WTC11 (cell line): Measurements from ENCODE around the gene PPP1R3F. TPM values are rescaled to one million over a fixed set of nuclear protein-coding genes. Genes with fewer than 3 reads are reported as not detected.

Source experiments
- ATAC-seq: fragments of 200-7000 bp; cut with Tn5 transposase; 2 replicates; pipeline ENCODE4 v1.10.0; 2021; ENCODE audit warnings: mild to moderate bottlenecking, moderate library complexity
- CTCF ChIA-PET: fragments of 300-600 bp; sonication (Branson Sonifier 250); formaldehyde crosslinking; loops from one replicate; lab custom pipeline; 2021; ENCODE audit warnings: antibody characterized with exemption; lab: Charles Lee
- POLR2A ChIA-PET: fragments of 350-600 bp; sonication (Branson Sonifier 250); formaldehyde crosslinking; loops from one replicate; lab custom pipeline; 2021; ENCODE audit warnings: antibody characterized with exemption; lab: Charles Lee
- DNase-seq: peaks from one replicate; pipeline ENCODE4 v3.0.0; 2021; ENCODE audit warnings: low spot score
- H3K27ac Mint-ChIP-seq: 2 replicates; pipeline ENCODE4 v1.8.0; 2021; ENCODE audit warnings: mixed read lengths
- H3K27me3 Mint-ChIP-seq: 2 replicates; pipeline ENCODE4 v1.8.0; 2021; ENCODE audit warnings: low read depth, mild to moderate bottlenecking, moderate library complexity, mixed read lengths
- H3K36me3 Mint-ChIP-seq: 2 replicates; pipeline ENCODE4 v1.8.0; 2021; ENCODE audit warnings: mixed read lengths
- H3K4me1 Mint-ChIP-seq: 2 replicates; pipeline ENCODE4 v1.8.0; 2022; ENCODE audit warnings: mixed read lengths
- H3K4me3 Mint-ChIP-seq: 2 replicates; pipeline ENCODE4 v1.8.0; 2021; ENCODE audit warnings: mild to moderate bottlenecking, moderate library complexity, mixed read lengths
- H3K9me3 Mint-ChIP-seq: 2 replicates; pipeline ENCODE4 v1.8.0; 2021; ENCODE audit warnings: mixed read lengths
- ATF1 ChIP-seq: sonication (generic); formaldehyde crosslinking; IDR thresholded peaks from 2 replicates; pipeline ENCODE4 v1.8.1; 2023; ENCODE audit warnings: mild to moderate bottlenecking, moderate library complexity, missing genetic modification reagents
- CBFB ChIP-seq: sonication (generic); formaldehyde crosslinking; IDR thresholded peaks from 2 replicates; pipeline ENCODE4 v1.8.1; 2022; ENCODE audit warnings: mild to moderate bottlenecking, low read depth, missing genetic modification reagents
- EMX1 ChIP-seq: fragments of 250-450 bp; sonication (Bioruptor Pico); IDR thresholded peaks from 2 replicates; pipeline ENCODE4 v1.8.0; 2021; ENCODE audit warnings: mild to moderate bottlenecking
- JAZF1 ChIP-seq: fragments of 250-450 bp; sonication (Bioruptor Pico); IDR thresholded peaks from 2 replicates; pipeline ENCODE4 v1.9.0; 2021; ENCODE audit warnings: moderate library complexity, mild to moderate bottlenecking, inconsistent platforms
- NFYB ChIP-seq: sonication (generic); formaldehyde crosslinking; conservative IDR thresholded peaks from 2 replicates; pipeline ENCODE4 v1.8.0; 2022; ENCODE audit warnings: low read depth, missing genetic modification reagents
- NR2C2 ChIP-seq: sonication (generic); formaldehyde crosslinking; IDR thresholded peaks from 2 replicates; pipeline ENCODE4 v1.8.0; 2022; ENCODE audit warnings: mild to moderate bottlenecking, missing genetic modification reagents
- PRRX2 ChIP-seq: fragments of 250-450 bp; sonication (Bioruptor Pico); IDR thresholded peaks from 2 replicates; pipeline ENCODE4 v1.8.0; 2021; ENCODE audit warnings: mild to moderate bottlenecking
- TCF7 ChIP-seq: sonication (generic); formaldehyde crosslinking; IDR thresholded peaks from 2 replicates; pipeline ENCODE4 v1.8.0; 2022; ENCODE audit warnings: mild to moderate bottlenecking, low read depth, missing genetic modification reagents, moderate library complexity
- ZNF138 ChIP-seq: sonication (generic); formaldehyde crosslinking; conservative IDR thresholded peaks from 2 replicates; pipeline ENCODE4 v1.8.1; 2022; ENCODE audit warnings: mild to moderate bottlenecking, moderate library complexity, missing genetic modification reagents
- ZNF219 ChIP-seq: sonication (generic); formaldehyde crosslinking; IDR thresholded peaks from 2 replicates; pipeline ENCODE4 v1.8.0; 2023; ENCODE audit warnings: missing genetic modification reagents, mild to moderate bottlenecking, borderline replicate concordance
- ZNF317 ChIP-seq: sonication (generic); formaldehyde crosslinking; IDR thresholded peaks from 2 replicates; pipeline ENCODE4 v1.8.1; 2023; ENCODE audit warnings: low read depth, mild to moderate bottlenecking, moderate library complexity, missing genetic modification reagents, borderline replicate concordance
- ZNF396 ChIP-seq: fragments of 250-450 bp; sonication (Bioruptor Pico); IDR thresholded peaks from 2 replicates; pipeline ENCODE4 v1.8.0; 2021; ENCODE audit warnings: mild to moderate bottlenecking, moderate library complexity, borderline replicate concordance
- ZNF671 ChIP-seq: fragments of 250-450 bp; sonication (Bioruptor Pico); IDR thresholded peaks from 2 replicates; pipeline ENCODE4 v1.8.0; 2021; ENCODE audit warnings: mild to moderate bottlenecking
- total RNA-seq: library from RNA; stranded (reverse); gene quantifications from 3 replicates; pipeline ENCODE4 v1.2.3, GENCODE V29; 2021
- TF ChIP-seq, protein P1 (sequence below): sonication (generic); formaldehyde crosslinking; IDR thresholded peaks from 2 replicates; pipeline ENCODE4 v1.8.1; 2023; ENCODE audit warnings: mild to moderate bottlenecking, missing genetic modification reagents, moderate library complexity
- TF ChIP-seq, protein P2 (sequence below): sonication (generic); formaldehyde crosslinking; IDR thresholded peaks from 2 replicates; pipeline ENCODE4 v1.8.1; 2022; ENCODE audit warnings: missing genetic modification reagents, borderline replicate concordance
- TF ChIP-seq, protein P3 (sequence below): sonication (generic); formaldehyde crosslinking; IDR thresholded peaks from 2 replicates; pipeline ENCODE4 v1.8.1; 2022; ENCODE audit warnings: low read depth, mild to moderate bottlenecking, moderate library complexity, missing genetic modification reagents, borderline replicate concordance
- TF ChIP-seq, protein P4 (sequence below): fragments of 250-450 bp; sonication (Bioruptor Pico); IDR thresholded peaks from 2 replicates; pipeline ENCODE4 v1.8.0; 2021; ENCODE audit warnings: mild to moderate bottlenecking
- TF ChIP-seq, protein P5 (sequence below): sonication (generic); formaldehyde crosslinking; conservative IDR thresholded peaks from 2 replicates; pipeline ENCODE4 v1.8.1; 2023; ENCODE audit warnings: mild to moderate bottlenecking, low read depth, missing genetic modification reagents, moderate library complexity
- TF ChIP-seq, protein P6 (sequence below): sonication (generic); formaldehyde crosslinking; IDR thresholded peaks from 2 replicates; pipeline ENCODE4 v1.8.0; 2022; ENCODE audit warnings: mild to moderate bottlenecking, missing genetic modification reagents
- TF ChIP-seq, protein P7 (sequence below): sonication (generic); formaldehyde crosslinking; IDR thresholded peaks from 2 replicates; pipeline ENCODE4 v1.8.1; 2023; ENCODE audit warnings: mild to moderate bottlenecking, moderate library complexity, missing genetic modification reagents
- TF ChIP-seq, protein P8 (sequence below): sonication (generic); formaldehyde crosslinking; IDR thresholded peaks from 2 replicates; pipeline ENCODE4 v1.8.0; 2022; ENCODE audit warnings: mild to moderate bottlenecking, missing genetic modification reagents

The PPP1R3F gene
- total RNA-seq, 1 experiment from 2014 or later: 7.0 TPM

DNA sequence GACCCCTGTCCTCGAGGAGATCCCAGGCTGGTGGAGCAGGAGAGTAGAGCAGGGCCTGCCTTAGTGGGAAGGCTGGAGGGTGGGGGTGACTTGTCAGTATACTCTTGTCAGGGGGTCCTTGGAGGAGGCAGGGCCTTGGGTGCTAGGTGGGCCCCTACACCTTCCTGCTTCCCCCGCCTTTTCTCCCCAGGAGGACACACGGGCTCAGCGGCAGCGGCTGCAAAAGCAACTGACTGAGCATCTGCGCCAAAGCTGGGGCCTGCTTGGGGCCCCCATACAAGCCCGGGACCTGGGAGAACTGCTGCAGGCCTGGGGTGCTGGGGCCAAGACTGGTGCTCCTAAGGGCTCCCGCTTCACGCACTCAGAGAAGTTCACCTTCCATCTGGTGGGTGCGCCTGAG lies 23.1 kb upstream of the PPP1R3F start:
- DNase-seq (no peak), ATAC-seq (no peak)
- Mint-ChIP-seq H3K36me3 (peaks cover 3% of the 10 kb centered on the region; the same call in 1 of the 2 replicates), H3K4me1 (no peaks in the 10 kb centered on the region), H3K27ac (no peak overlapping the region), H3K4me3 (no peak overlapping the region), H3K27me3 (no peaks in the 10 kb centered on the region), H3K9me3 (no peaks in the 10 kb centered on the region)
- POLR2A ChIA-PET: no interaction called here
- CTCF ChIA-PET: no interaction called here
- TF ChIP-seq EMX1 (no peak), ZNF317 (CRISPR knock-in tag) (no peak), ZNF671 (CRISPR knock-in tag) (no peak), PRRX2 (CRISPR knock-in tag) (no peak), TCF7 (CRISPR knock-in tag) (no peak), NR2C2 (CRISPR knock-in tag) (no peak), NFYB (CRISPR knock-in tag) (no peak)
- TF ChIP-seq, protein P1, sequence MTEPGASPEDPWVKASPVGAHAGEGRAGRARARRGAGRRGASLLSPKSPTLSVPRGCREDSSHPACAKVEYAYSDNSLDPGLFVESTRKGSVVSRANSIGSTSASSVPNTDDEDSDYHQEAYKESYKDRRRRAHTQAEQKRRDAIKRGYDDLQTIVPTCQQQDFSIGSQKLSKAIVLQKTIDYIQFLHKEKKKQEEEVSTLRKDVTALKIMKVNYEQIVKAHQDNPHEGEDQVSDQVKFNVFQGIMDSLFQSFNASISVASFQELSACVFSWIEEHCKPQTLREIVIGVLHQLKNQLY (CRISPR knock-in tag): no peak
- TF ChIP-seq, protein P2, sequence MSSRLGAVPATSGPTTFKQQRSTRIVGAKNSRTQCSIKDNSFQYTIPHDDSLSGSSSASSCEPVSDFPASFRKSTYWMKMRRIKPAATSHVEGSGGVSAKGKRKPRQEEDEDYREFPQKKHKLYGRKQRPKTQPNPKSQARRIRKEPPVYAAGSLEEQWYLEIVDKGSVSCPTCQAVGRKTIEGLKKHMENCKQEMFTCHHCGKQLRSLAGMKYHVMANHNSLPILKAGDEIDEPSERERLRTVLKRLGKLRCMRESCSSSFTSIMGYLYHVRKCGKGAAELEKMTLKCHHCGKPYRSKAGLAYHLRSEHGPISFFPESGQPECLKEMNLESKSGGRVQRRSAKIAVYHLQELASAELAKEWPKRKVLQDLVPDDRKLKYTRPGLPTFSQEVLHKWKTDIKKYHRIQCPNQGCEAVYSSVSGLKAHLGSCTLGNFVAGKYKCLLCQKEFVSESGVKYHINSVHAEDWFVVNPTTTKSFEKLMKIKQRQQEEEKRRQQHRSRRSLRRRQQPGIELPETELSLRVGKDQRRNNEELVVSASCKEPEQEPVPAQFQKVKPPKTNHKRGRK: no peak
- TF ChIP-seq, protein P3, sequence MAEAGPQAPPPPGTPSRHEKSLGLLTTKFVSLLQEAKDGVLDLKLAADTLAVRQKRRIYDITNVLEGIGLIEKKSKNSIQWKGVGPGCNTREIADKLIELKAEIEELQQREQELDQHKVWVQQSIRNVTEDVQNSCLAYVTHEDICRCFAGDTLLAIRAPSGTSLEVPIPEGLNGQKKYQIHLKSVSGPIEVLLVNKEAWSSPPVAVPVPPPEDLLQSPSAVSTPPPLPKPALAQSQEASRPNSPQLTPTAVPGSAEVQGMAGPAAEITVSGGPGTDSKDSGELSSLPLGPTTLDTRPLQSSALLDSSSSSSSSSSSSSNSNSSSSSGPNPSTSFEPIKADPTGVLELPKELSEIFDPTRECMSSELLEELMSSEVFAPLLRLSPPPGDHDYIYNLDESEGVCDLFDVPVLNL (CRISPR knock-in tag): no peak
- TF ChIP-seq, protein P4, sequence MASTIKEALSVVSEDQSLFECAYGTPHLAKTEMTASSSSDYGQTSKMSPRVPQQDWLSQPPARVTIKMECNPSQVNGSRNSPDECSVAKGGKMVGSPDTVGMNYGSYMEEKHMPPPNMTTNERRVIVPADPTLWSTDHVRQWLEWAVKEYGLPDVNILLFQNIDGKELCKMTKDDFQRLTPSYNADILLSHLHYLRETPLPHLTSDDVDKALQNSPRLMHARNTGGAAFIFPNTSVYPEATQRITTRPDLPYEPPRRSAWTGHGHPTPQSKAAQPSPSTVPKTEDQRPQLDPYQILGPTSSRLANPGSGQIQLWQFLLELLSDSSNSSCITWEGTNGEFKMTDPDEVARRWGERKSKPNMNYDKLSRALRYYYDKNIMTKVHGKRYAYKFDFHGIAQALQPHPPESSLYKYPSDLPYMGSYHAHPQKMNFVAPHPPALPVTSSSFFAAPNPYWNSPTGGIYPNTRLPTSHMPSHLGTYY (CRISPR knock-in tag): no peak

DNA sequence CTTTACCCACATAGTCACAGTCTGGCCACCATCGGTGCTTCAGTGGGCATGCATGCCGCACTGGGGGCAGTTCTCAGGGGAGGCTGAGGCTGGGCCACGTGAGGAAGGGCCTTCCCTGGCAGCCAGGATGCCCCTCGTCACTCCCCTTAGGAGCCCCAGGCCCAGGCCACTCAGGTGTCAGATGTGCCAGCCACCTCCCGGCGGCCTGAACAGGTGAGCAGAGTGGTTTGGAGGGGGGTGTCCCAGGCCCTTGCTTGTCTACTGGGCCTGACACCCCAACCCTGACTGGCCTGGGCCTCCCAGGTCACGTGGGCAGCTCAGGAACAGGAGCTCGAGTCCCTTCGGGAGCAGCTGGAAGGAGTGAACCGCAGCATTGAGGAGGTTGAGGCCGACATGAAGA lies 22.2 kb upstream of the PPP1R3F start:
- ATAC-seq: no peak
- CTCF ChIA-PET: no interaction called here
- DNase-seq: no peak
- Mint-ChIP-seq H3K4me1 (no peaks in the 10 kb centered on the region), H3K9me3 (no peaks in the 10 kb centered on the region), H3K27ac (no peak overlapping the region), H3K4me3 (no peak overlapping the region), H3K36me3 (peaks cover 3% of the 10 kb centered on the region; the same call in 1 of the 2 replicates), H3K27me3 (no peaks in the 10 kb centered on the region)
- POLR2A ChIA-PET: no interaction called here
- TF ChIP-seq, protein P5, sequence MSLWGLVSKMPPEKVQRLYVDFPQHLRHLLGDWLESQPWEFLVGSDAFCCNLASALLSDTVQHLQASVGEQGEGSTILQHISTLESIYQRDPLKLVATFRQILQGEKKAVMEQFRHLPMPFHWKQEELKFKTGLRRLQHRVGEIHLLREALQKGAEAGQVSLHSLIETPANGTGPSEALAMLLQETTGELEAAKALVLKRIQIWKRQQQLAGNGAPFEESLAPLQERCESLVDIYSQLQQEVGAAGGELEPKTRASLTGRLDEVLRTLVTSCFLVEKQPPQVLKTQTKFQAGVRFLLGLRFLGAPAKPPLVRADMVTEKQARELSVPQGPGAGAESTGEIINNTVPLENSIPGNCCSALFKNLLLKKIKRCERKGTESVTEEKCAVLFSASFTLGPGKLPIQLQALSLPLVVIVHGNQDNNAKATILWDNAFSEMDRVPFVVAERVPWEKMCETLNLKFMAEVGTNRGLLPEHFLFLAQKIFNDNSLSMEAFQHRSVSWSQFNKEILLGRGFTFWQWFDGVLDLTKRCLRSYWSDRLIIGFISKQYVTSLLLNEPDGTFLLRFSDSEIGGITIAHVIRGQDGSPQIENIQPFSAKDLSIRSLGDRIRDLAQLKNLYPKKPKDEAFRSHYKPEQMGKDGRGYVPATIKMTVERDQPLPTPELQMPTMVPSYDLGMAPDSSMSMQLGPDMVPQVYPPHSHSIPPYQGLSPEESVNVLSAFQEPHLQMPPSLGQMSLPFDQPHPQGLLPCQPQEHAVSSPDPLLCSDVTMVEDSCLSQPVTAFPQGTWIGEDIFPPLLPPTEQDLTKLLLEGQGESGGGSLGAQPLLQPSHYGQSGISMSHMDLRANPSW (CRISPR knock-in tag): no peak
- TF ChIP-seq JAZF1 (CRISPR knock-in tag) (no peak), ZNF219 (no peak), ZNF396 (CRISPR knock-in tag) (no peak), CBFB (CRISPR knock-in tag) (no peak), ATF1 (CRISPR knock-in tag) (no peak), PRRX2 (CRISPR knock-in tag) (no peak), ZNF138 (CRISPR knock-in tag) (no peak), NR2C2 (CRISPR knock-in tag) (no peak)
- TF ChIP-seq, protein P3 (CRISPR knock-in tag): no peak
- TF ChIP-seq, protein P6, sequence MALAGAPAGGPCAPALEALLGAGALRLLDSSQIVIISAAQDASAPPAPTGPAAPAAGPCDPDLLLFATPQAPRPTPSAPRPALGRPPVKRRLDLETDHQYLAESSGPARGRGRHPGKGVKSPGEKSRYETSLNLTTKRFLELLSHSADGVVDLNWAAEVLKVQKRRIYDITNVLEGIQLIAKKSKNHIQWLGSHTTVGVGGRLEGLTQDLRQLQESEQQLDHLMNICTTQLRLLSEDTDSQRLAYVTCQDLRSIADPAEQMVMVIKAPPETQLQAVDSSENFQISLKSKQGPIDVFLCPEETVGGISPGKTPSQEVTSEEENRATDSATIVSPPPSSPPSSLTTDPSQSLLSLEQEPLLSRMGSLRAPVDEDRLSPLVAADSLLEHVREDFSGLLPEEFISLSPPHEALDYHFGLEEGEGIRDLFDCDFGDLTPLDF (CRISPR knock-in tag): no peak
- TF ChIP-seq, protein P7, sequence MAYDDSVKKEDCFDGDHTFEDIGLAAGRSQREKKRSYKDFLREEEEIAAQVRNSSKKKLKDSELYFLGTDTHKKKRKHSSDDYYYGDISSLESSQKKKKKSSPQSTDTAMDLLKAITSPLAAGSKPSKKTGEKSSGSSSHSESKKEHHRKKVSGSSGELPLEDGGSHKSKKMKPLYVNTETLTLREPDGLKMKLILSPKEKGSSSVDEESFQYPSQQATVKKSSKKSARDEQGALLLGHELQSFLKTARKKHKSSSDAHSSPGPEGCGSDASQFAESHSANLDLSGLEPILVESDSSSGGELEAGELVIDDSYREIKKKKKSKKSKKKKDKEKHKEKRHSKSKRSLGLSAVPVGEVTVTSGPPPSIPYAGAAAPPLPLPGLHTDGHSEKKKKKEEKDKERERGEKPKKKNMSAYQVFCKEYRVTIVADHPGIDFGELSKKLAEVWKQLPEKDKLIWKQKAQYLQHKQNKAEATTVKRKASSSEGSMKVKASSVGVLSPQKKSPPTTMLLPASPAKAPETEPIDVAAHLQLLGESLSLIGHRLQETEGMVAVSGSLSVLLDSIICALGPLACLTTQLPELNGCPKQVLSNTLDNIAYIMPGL (CRISPR knock-in tag): no peak
- TF ChIP-seq, protein P8, sequence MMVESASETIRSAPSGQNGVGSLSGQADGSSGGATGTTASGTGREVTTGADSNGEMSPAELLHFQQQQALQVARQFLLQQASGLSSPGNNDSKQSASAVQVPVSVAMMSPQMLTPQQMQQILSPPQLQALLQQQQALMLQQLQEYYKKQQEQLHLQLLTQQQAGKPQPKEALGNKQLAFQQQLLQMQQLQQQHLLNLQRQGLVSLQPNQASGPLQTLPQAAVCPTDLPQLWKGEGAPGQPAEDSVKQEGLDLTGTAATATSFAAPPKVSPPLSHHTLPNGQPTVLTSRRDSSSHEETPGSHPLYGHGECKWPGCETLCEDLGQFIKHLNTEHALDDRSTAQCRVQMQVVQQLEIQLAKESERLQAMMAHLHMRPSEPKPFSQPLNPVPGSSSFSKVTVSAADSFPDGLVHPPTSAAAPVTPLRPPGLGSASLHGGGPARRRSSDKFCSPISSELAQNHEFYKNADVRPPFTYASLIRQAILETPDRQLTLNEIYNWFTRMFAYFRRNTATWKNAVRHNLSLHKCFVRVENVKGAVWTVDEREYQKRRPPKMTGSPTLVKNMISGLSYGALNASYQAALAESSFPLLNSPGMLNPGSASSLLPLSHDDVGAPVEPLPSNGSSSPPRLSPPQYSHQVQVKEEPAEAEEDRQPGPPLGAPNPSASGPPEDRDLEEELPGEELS (CRISPR knock-in tag): no peak
